ENCODE measurements around the gene CPNE2. TPM values are rescaled to one million over a fixed set of nuclear protein-coding genes. Genes with fewer than 3 reads are reported as not detected.
"Not testable (repeated sequence)": the region's sequence is repeated elsewhere in the genome, so short reads cannot be mapped to it uniquely, and the experiment has no call there.

Gene CPNE2
- total RNA-seq, 1 donor from 2014 or later, result 54.4 TPM

GRCh38 chr16:57167538-57167937 is 75.2 kb downstream of the CPNE2 start:
- no peak for DNase-seq (ENCODE audit: low read depth in 2 of 2)

GRCh38 chr16:57167953-57168352 is 75.6 kb downstream of the CPNE2 start:
- DNase-seq (ENCODE audit: low read depth in 2 of 2), result peak; percentile 51 to 84

- DNase-seq (ENCODE audit: low read depth in 2 of 2), result no peak
Observed at GRCh38 chr16:57169327-57169726, 76.9 kb downstream of the CPNE2 start.

- no peak for DNase-seq (ENCODE audit: low read depth in 2 of 2)
Observed at GRCh38 chr16:57172721-57173290, 80.4 kb downstream of the CPNE2 start.

GRCh38 chr16:57175896-57176295 is 83.5 kb downstream of the CPNE2 start:
- DNase-seq (ENCODE audit: low read depth in 2 of 2), result no peak

GRCh38 chr16:57178196-57178595 is 85.8 kb downstream of the CPNE2 start:
- DNase-seq (ENCODE audit: low read depth in 2 of 2), result peak in 1 of 2 donors; percentile 5

GRCh38 chr16:57178793-57179212 is 86.4 kb downstream of the CPNE2 start:
- DNase-seq (ENCODE audit: low read depth in 2 of 2), result peak in 1 of 2 donors; percentile 8

- DNase-seq (ENCODE audit: low read depth in 2 of 2), result no peak
Observed at GRCh38 chr16:57179215-57179828, 86.9 kb downstream of the CPNE2 start.

GRCh38 chr16:57184113-57184512 is 91.7 kb downstream of the CPNE2 start:
- no peak for DNase-seq (ENCODE audit: low read depth in 2 of 2)

GRCh38 chr16:57184887-57185445 is 92.6 kb downstream of the CPNE2 start:
- peak in 1 of 2 donors; percentile 5 for DNase-seq (ENCODE audit: low read depth in 2 of 2)

- peak; percentile 57 to 84 for DNase-seq (ENCODE audit: low read depth in 2 of 2)
Observed at GRCh38 chr16:57185446-57185944, 93.1 kb downstream of the CPNE2 start.

- DNase-seq (ENCODE audit: low read depth in 2 of 2), result peak; percentile 99 to 100
Observed at GRCh38 chr16:57185945-57186871, 93.8 kb downstream of the CPNE2 start, which contains the start of the genes PSME3IP1 and RSPRY1. Gene PSME3IP1, minus strand, starts transcription at chr16:57186039. Its CDS starts 12,185 bp downstream, at chr16:57173854. Gene RSPRY1, plus strand, starts transcription at chr16:57186329. Its CDS starts 18,330 bp downstream, at chr16:57204659.

GRCh38 chr16:57186872-57187854 is 94.8 kb downstream of the CPNE2 start:
- DNase-seq (ENCODE audit: low read depth in 2 of 2), result peak; percentile 42 to 57

GRCh38 chr16:57187902-57188710 is 95.7 kb downstream of the CPNE2 start:
- DNase-seq (ENCODE audit: low read depth in 2 of 2), result peak in 1 of 2 donors; percentile 10

- no peak for DNase-seq (ENCODE audit: low read depth in 2 of 2)
Observed at GRCh38 chr16:57188711-57189002, 96.3 kb downstream of the CPNE2 start.

- not testable (repeated sequence) for DNase-seq (ENCODE audit: low read depth in 2 of 2)
Observed at GRCh38 chr16:57189527-57189926, 97.1 kb downstream of the CPNE2 start.

GRCh38 chr16:57190136-57190535 is 97.8 kb downstream of the CPNE2 start:
- no peak for DNase-seq (ENCODE audit: low read depth in 2 of 2)

GRCh38 chr16:57191056-57191571 is 98.7 kb downstream of the CPNE2 start:
- peak in 1 of 2 donors; percentile 8 for DNase-seq (ENCODE audit: low read depth in 2 of 2)

- no peak for DNase-seq (ENCODE audit: low read depth in 2 of 2)
Observed at GRCh38 chr16:57192146-57192545, 99.8 kb downstream of the CPNE2 start.
